Inferior parietal cortex (tissue), 1 donor: ENCODE measurements around the gene ANKFN1.

Experiments used
- DNase-seq: peaks from one replicate; pipeline ENCODE4 v3.0.0-alpha.2; 2016; ENCODE audit errors: extremely low spot score

ANKFN1 gene

DNA sequence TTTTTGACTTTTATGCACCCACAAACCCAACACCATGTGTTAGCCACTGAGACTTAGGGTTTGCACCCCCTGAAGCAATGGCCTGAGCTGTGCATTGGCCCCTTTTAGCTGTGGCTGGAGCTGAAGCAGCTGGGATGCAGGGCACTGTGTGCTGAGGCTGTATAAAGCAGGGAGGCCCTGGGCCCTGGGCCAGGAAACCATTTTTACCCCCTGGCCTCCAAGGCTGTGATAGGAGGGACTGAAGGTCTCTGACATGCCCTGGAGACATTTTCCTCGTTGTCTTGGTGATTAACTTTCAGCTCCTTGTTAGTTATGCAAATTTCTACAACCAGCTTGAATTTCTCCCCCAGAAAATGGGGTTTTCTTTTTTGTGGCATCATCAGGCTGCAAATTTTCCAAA is 6.7 kb upstream of the ANKFN1 start:
- DNase-seq: no peak

DNA sequence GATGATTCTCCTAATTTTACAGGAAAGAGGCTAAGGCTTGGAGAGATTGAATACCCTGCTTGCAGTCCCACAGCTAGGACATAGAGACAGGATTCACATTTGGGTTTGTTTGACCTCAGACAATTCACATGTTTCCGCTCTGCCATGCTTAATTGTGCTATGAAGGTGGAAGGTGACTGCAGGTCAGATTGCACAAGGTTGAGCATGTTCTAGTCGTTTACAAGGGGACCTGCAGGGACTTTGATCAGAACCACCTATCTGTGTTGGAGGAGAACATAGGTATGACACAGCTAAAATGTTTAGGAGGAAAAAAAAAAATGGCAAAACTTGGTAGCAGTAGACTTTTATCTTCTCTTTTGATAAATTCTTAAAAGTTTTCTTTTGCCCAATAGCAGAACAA is 4.9 kb upstream of the ANKFN1 start:
- DNase-seq: no peak

DNA sequence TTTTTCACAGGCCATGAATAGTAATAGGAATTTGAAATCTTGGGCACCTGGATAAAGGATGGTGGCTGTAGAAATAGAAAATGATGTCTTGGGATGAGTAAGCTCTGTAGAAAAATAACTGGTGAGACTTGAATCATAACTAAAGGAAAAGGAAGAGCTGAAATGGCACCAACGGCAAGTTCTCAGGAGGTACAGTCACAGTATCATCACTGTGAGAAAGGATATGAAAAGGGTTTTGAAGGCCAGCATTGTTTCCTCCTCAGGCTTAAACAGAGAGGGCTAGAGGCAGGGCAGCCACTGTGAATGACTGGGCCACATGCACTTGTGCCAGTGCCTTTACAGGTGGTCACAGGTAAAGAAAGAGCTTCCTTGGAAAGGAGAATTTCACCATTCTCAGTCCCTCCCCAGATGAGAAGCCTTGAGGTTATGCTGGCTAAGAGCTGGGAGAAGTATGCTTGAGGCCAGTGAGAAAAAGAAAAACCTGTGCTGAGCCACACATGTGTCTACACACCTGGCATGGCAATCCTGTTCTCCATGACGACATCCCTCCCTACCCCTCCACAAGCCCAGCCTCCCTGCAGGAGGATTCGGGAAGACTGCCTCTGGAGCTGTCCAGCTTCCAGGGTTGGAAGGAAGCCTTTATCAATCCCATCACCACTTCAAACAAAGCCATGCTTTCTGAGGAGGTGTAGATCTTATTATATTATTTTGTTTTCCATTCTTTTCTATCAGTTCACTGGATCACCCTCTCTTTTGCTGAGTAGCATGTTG is 3.8 kb upstream of the ANKFN1 start:
- DNase-seq: no peak

DNA sequence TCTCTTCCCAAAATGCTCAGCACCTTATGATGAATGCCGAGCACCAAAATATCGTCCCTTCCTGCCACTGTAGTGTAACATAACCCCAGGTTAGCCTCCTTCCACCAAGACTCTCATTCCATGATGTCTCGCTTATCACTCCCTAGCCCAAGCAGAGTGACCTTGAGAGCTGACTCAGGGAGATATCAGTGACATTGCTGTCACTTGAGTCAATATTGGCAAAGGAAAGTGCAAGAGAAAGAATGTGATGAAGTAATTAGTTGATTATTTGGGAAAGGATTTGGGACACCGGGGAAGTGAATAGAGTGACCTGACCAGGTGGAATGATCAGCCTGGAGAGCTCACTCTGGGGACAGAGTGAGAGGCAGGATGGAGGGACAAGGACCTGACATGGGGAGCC is 2.6 kb upstream of the ANKFN1 start:
- no peak for DNase-seq

DNA sequence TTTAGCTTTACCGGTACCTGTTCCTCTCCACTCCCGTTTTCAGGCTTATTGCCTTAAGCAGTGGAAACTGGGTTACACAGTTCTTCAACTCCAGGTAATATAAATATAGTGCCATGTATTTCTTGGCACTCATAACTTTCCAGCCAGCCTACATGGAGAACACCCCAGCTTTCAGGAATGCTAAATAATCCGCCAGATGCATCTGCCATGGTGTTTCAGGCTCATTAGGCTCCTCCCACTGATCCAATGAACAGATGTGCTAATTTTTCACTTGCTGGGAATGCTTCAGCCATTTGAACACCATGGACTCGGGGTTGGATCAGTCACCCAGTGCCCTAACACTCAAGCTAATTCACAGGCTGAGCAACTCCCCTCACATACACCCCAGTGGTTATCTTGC is 4.6 kb downstream of the ANKFN1 start:
- no peak for DNase-seq

DNA sequence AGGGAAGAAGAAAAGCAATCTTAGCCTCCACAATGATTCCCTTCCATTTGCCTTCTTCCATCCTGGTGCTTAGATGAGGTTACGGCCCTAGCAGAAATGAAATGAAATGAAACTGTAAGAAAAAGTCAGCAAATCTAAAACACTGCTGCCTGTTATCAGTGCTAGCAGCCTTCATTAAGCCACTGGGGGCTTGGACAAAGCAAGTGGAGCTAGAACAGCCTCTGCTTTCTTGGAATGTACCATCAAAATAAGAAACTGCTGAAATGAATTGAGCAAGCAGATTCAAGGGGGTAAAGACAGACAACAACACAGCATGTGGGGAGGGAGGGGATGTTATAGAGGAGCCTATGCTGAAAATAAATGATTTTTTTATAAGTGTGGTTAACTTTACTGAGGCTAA is 5.1 kb downstream of the ANKFN1 start:
- DNase-seq: no peak

DNA sequence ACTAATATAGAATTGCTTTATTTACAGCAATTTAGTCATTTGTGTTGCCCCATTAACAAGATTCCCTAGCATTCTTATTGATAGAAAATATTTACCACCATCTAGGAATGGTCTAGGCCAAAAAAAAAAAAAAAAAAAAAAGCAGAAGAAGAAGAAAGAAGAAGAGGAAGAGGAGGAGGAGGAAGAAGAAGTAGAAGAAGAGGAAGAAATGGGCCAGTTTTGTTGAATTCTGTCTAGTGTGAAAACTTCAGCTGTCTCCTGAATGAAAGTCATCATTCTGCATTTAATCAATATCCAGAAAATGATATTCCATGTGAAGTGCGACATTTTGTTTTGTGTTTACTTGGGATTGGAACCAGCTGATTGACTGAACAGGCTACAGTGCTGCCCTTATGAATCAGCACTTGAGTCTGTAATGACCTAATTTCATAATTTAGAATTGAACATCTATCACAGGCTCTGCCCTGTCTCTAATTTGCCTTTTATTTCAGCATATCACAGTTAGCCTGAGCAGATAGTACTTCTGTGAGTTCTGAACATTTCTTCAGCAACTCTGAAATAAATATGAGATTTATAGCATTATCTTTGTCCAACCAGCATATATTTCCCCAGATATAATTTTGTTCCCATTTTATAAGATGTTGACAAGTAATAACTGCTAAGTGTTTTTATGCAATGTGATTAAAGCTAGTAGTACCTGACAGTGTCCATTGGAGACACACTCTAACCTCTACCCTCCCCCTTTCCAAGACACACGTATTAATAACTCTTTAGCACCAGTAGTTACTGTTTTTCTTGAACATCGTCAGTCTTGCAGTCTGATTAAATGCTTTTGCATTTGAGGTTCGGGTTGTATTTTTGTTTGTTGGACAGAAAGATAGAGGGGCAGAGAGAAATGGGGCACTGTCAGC is 5.9 kb downstream of the ANKFN1 start:
- DNase-seq: no peak

DNA sequence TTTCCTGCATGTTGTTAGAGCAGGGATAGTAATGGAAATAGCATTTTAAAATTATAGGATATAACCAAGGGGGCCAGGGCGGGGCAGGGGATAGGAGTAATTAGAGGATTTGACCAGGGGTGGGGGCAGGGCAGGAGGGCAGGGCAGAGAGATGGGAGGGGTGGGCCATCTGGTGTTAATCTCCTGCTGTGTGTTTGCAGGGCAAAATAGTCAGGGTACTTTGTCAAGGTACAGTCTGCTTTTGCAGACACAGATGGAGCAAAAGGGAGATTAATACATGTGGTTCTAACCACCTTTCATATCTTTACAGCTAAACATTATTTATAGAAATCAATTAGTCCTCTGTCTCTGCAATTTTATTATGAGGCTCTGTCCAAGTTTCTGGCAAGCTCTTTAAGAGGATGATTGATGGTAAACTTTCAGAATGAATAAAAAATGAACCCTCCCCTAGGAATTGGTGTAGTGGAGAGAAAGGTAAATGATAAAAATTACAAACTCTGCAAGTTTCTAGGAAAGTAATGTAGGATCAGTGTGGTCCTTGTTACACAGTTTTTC is 6.6 kb downstream of the ANKFN1 start:
- DNase-seq: no peak

DNA sequence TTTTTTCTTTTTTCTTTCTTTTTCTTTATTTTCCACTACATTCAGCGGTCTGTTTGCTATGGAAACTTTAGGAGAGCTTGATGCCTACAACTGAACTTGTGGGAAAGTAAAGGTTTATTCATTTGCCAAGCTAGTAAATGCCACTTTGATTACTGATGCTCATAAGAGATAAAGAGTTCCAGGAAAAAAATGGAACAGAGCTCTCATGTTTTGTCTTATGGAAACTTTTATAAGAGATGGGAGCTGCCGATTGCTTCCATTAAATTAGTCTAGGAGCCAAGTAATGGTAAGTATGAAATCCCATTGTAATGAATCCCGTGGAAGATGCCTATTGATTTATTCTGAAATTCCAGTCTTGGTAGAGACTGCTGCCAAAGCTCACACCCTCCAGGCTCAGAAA is 7.1 kb downstream of the ANKFN1 start:
- DNase-seq: no peak

DNA sequence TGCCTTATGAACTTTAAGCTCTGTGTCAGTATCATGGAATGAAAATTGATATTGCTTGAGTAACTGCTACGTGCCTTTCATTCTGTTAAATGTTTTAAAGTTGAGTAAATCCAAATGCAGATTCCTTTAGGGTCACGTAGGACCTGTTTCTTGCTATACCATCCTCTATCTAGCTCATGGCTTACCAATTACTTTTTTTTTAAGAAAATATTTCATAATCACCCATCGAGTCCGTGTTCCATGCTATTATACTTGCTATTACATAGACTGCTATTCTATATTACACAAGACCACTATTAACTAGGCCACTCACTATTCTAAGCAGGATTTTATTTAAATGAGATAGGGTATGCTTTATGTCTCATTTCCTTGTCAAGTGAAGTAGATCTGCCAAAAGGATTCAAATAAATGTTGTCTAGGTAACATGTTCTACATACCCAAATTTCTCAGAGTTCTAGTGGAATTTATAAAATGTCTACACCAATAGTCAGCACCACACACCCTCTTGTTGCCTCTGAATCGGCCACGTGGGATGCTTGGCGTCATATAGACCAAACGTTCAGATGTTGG is 11.9 kb downstream of the ANKFN1 start:
- DNase-seq: no peak

DNA sequence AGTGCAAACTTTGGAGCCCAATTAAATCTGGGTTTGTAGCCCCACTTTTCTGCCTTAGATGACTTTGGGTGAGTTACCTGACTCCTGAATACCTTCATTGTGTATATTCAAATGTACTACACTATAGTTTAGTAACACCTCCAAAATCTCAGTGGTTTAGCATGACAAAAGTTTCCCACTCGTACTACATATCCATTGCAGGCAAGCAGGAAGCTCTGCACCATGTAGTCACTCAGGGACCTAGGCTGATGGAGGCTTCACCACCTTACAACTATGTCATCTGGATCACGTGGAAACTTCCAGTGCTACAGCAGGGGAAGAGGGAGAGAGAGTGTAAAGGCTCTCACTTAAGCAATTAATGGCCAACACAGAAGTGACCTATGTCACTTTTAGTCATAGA is 14.2 kb downstream of the ANKFN1 start:
- DNase-seq: no peak

DNA sequence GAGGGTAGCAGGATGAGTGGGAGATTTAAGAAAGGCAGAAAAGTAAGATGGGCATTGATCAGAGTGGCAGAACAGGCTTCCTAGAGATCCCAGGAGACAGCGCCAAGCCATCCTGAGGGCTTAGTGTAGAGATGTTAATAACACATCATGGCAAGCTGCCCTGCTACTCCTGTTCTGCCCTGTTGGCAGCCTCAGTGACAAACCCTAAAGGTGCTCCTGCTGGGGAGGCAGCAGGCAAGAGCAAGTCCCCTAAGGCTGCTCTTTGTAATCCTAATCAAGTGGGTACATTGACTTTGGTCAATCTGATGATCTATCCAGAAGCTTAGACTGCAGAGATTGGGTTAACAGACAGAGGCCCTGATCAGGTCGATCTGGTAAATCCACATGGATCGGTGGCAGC is 16.3 kb downstream of the ANKFN1 start:
- no peak for DNase-seq

DNA sequence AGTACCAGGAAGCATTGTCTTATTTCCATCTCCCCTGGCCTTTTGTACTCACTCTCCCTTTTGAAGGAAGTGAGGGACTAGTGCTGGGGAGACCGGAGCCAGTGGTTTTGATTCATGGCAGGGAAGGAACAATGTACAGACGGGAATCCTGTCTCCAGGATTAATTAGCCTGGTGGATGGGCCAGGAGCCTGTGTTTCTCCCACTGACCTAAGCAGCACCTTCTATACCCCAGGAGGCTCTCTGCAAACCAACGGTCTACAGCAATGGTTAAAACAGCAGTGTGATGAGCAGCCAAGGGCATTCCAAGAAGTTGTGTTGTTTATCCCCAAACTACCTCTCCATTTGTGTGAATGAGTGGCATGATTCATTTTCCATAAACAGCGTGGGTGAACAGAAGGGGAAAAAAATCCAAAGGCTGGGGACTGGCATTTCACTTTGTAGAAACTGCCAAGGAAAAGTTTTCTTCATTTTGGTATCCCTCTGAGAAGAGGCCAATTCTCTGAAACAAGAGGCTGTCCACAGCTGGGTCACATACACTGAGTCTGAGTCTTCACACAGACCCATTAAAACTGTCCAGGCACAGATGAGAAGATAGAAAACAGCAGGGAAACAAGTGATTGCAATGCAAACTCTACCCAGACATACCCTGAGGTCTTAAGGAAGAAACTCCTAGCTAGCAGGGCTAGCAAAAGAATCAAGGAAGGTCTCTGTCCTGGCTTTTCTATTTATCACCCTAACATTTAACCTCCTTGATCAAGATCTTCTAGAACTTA is 18.1 kb downstream of the ANKFN1 start:
- no peak for DNase-seq

DNA sequence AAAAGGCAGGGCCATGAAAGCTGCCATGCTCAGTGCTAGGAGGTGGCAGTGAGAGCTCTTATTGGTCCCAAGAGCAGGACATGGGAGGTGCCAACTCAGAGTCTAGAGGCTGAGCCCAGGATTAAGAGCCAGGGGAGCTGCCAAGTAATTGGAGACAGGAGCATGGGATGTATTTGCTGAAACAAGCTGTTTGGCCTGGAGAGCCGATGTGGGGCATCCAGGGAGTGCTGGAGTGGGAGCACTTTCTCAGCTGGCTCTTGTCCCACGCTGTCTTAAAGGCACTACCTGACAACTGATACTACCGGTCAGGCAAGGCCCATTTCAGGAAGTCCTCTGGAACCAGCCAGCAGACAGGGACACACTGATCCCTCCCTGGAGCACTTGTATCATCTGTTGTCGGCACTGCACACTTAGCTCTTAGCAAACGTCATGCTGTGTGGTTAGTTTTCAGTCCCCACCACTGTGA is 19.3 kb downstream of the ANKFN1 start:
- DNase-seq: no peak

DNA sequence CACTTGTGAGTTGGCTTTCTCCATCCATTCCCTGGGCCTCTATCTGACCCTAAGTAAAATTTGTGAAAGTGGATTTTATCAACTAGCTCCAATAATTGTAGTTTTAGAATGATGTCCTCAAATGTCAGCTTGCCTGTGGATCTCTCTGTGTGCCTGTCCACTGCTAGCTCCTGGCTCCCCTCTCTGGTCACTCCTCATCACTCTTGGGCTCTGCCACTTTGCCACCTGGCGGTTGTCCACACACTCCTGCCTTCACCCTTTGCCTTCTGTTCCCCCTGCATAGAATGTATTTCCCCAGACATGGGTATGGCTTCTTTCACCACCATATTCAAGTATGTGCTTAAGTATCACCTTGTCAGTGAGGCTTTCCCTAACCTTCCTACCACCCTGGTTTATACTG is 19.8 kb downstream of the ANKFN1 start:
- DNase-seq: no peak

DNA sequence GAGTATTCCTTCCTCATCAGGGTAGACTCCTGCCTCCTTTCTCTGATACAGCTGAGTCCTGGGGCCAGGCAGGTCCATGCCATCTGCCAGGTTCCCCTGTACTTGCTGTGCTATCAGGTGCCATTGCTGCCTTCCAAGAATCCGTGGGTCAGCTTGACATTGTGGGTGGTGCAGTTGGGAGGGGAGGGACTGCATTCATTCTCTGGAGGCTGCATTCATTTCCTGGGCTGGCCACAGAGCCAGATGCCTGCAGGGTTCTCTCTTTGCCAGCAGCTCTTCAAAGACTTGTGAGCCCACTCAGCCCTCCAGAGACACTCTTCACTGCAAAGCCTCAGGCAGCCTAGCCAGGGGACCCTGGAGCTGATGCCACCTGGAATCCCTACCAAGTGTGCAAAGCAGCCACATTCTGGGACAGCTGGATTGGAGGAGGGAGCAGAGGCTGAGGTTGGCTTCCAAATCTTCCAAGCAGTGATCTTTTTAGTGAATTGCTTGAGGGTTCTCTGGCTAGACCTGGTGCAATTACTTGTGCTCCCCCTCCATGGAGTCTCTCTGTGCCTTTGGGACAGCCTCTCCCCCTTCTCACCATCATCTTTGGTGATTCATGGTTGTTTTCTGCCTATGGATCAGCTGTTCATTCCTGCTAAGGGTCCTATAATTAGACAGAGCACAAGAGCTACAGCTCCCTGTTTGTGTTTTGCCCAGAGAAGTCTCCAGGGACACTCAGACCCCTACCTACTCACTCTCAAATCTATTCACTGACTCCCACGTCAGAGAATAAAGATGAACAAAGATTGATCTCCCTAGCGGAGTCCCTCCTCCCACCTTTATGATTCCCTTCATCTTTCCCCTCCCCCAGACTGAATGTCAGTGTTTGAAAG is 20.9 kb downstream of the ANKFN1 start:
- DNase-seq: no peak

DNA sequence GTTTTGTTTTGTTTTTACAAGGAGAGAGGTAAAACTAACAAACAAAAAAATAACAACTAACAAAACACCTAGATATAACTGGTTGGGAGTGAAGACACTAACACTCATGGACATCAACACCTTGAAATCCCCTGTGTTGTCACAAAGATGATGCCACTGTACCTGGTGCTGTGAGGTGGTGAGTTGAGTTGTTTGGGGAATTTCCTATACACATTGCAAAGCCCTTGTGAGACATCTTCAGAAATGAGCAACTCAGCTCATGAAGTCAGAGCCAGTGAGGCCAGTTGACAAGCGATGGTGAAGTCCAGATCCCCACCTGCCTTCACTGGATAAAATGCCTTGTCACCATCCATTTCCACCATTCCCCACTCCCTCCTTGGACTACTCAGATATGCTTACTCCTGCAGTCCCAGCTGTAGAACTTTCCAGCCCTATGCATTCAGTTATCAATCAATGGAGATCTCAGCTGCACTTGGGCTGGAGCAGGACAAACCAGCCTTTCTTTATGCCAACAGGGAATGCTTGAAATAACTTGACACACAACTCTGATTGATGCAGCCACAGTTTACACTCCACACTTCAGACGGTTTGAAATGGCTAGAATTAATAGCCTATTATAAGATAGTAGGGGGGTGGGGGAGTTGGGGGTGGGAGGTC is 22.2 kb downstream of the ANKFN1 start:
- no peak for DNase-seq

DNA sequence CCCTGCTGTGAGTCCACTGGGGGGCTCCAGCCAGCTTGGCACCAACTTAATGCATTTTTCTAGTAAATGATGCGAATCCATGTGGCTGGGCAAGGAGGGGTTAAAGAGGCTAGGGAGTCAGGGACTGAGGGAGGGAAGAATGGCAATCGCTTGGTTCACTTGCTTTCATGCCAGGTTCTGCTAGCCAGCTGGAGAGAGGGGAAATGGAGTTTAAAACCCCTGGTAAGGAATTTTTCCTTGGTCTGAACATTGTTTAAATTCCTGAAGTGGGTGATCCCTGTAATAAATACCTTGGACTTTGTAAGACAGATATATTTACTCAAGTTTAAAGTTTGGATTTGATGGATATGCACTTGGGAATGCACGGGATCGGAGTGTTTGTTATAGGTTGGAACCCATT is 22.8 kb downstream of the ANKFN1 start:
- no peak for DNase-seq

DNA sequence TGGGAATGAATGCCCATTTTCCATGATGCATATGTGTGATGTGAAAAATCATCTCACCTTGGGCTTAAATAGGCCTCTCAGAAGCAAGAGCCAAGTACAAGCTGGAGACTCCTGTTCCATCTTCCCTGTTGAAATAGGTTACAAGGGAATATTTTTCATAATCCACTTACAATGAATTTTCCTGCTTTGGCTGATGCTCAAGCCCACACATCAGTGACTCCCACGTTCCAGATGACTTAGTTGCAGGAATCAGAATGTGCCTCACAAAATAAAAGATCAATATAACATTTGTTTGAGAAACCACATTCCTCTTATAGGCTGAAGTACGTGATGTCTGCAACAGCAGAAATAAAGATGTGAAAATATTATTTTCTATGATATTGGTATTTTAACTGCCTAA is 24.1 kb downstream of the ANKFN1 start:
- no peak for DNase-seq

DNA sequence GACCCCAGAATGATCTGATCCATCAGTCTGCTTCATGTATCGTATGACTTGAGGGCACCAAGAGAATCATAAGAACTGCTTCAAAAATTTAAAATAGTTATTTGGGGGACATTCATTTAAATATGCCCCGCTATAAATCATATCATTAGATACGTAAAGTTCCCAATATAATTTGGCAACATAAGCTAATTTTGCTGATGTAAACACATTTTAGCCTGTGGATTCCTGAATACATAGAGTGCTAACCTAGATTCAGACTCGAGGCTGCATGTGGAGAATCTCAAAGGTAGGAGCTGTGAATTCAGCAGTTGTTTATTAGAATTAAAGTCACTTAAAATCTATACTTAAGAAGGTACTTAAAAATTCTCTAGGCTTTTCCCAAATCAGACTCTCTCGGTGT is 24.9 kb downstream of the ANKFN1 start:
- DNase-seq: no peak
